ENCODE results near the gene ADAMTS4. TPM values are rescaled to one million over a fixed set of nuclear protein-coding genes. Genes with fewer than 3 reads are reported as not detected.

Gene ADAMTS4
- total RNA-seq, 1 experiment from 2014 or later, result 7.0 TPM

DNA sequence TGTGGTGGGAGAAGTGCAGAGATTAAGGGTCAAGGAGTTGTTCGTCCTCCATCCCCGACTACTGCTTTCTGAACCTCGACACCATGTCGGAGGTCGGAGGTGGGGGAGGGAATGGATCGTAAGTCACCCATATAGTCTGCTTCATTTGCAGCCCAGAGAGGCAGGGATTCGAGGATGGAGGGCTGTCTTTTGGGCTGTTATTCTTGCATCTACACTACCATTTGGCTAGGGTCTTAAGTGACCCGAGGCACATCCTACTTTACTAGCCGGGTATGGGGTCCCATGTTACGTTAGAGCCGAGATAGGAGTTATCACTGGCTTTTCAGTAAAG lies 39.0 kb downstream of the ADAMTS4 start:
- no peaks in the 10 kb centered on the region for H4K20me1 ChIP-seq (ENCODE audit: control insufficient read depth, insufficient read depth, insufficient read length)
- H3K9ac ChIP-seq (ENCODE audit: extremely low read depth, insufficient read length, low read length), result peak overlapping the region; percentile 77
- H2BK20ac ChIP-seq (ENCODE audit: low read depth, low read length, poor library complexity, severe bottlenecking), result no peak overlapping the region
- peaks cover 22 to 23% of the 10 kb centered on the region in 2 experiments for H3K4me1 Mint-ChIP-seq
- no peaks in the 10 kb centered on the region; the same call in 1 of the 2 replicates for H3K27me3 Mint-ChIP-seq (ENCODE audit: low read depth)
- H4K91ac ChIP-seq (ENCODE audit: insufficient read length, low read depth, low read length), result no peak overlapping the region
- no peaks in the 10 kb centered on the region for H3K4me1 ChIP-seq (ENCODE audit: insufficient read depth, low read length)
- H2BK5ac ChIP-seq (ENCODE audit: insufficient read length, low read length), result no peak overlapping the region
- H2BK15ac ChIP-seq (ENCODE audit: low read depth, low read length), result no peak overlapping the region
- peak overlapping the region; percentile 53 for H2AFZ ChIP-seq (ENCODE audit: low read length)
- DNase-seq, result no peak
- peak overlapping the region; percentile 12 for H4K5ac ChIP-seq (ENCODE audit: insufficient read length, low read depth, low read length)
- H4K8ac ChIP-seq (replicated peaks; ENCODE audit: insufficient read length, low read depth, low read length), result no peak overlapping the region
- no peak overlapping the region for H3T11ph ChIP-seq (ENCODE audit: low read length)
- peaks cover 29 to 63% (median 56%) of the 10 kb centered on the region in 3 experiments for H3K36me3 Mint-ChIP-seq (ENCODE audit: insufficient read depth in 1 of 3, low read depth in 3 of 3)
- no peaks in the 10 kb centered on the region for H3K27me3 ChIP-seq (ENCODE audit: insufficient read depth, low read length)
- no peak overlapping the region for H3K27ac ChIP-seq (ENCODE audit: insufficient read length, low read depth, low read length)
- no peak overlapping the region for H2AK5ac ChIP-seq (ENCODE audit: insufficient read length, low read length)
- H3K14ac ChIP-seq (ENCODE audit: insufficient read depth, low read length), result peak overlapping the region; percentile 85; the same call in 1 of the 2 replicates
- peak overlapping the region; percentile 58 to 96 (median 95); a peak in 5 of 7 replicates for H3K27ac Mint-ChIP-seq
- no CpG with 5 or more reads among the region's 11 CpGs for WGBS (ENCODE audit: extremely low coverage, insufficient read length, low lambda C conversion rate)
- H3K79me2 ChIP-seq (ENCODE audit: insufficient read depth, low read length), result no peaks in the 10 kb centered on the region
- no peaks in the 10 kb centered on the region for H3K79me1 ChIP-seq (ENCODE audit: insufficient read depth, low read depth, low read length, poor library complexity, severe bottlenecking)
- TF ChIP-seq, protein P1, sequence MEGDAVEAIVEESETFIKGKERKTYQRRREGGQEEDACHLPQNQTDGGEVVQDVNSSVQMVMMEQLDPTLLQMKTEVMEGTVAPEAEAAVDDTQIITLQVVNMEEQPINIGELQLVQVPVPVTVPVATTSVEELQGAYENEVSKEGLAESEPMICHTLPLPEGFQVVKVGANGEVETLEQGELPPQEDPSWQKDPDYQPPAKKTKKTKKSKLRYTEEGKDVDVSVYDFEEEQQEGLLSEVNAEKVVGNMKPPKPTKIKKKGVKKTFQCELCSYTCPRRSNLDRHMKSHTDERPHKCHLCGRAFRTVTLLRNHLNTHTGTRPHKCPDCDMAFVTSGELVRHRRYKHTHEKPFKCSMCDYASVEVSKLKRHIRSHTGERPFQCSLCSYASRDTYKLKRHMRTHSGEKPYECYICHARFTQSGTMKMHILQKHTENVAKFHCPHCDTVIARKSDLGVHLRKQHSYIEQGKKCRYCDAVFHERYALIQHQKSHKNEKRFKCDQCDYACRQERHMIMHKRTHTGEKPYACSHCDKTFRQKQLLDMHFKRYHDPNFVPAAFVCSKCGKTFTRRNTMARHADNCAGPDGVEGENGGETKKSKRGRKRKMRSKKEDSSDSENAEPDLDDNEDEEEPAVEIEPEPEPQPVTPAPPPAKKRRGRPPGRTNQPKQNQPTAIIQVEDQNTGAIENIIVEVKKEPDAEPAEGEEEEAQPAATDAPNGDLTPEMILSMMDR (conservative IDR thresholded peaks at IDR 0.05), result no peak
- H3K9me3 ChIP-seq (ENCODE audit: control insufficient read depth, low read depth, low read length), result no peaks in the 10 kb centered on the region
- peak overlapping the region; percentile 81 to 89 for H3K4me3 Mint-ChIP-seq
- no peak overlapping the region for H3K56ac ChIP-seq (ENCODE audit: insufficient read length, low read depth, low read length)
- H3K4ac ChIP-seq (ENCODE audit: low read depth, low read length), result no peak overlapping the region; the same call in 1 of the 2 replicates
- no peak overlapping the region for H2BK12ac ChIP-seq (ENCODE audit: insufficient read length, low read depth, low read length)
- peaks cover 5% of the 10 kb centered on the region for H3K23me2 ChIP-seq (ENCODE audit: insufficient read length, low read depth, low read length, poor library complexity, severe bottlenecking)
- H3K18ac ChIP-seq (ENCODE audit: insufficient read length, low read depth, low read length), result peak overlapping the region; percentile 92
- H3K23ac ChIP-seq (ENCODE audit: insufficient read length, low read depth, low read length), result no peak overlapping the region
- H3K9me3 Mint-ChIP-seq, result no peaks in the 10 kb centered on the region
- H3K4me2 ChIP-seq (ENCODE audit: insufficient read depth, insufficient read length, low read length), result peak overlapping the region; percentile 94
- H2BK120ac ChIP-seq (ENCODE audit: low read depth, low read length, poor library complexity, severe bottlenecking), result no peak overlapping the region
